NCI-H187 (cell line): ENCODE measurements around the gene MACROD2.

ENCODE experiments used
- DNase-seq, 2 experiments: peaks; one replicate each; lab custom pipeline; 2025; lab: John Stamatoyannopoulos, UW

Gene MACROD2

GRCh38 chr20:14336686-14337085 lies 341.4 kb downstream of the MACROD2 start:
- DNase-seq = no peak

- peak; percentile 15 to 28 for DNase-seq
Observed at GRCh38 chr20:14337400-14338171, 342.3 kb downstream of the MACROD2 start, which contains the start of gene FLRT3. Gene FLRT3, minus strand, starts transcription at chr20:14337612. Its CDS starts 10,106 bp downstream, at chr20:14327506.

- no peak for DNase-seq
Observed at GRCh38 chr20:14341801-14342200, 346.5 kb downstream of the MACROD2 start.

- no peak for DNase-seq
Observed at GRCh38 chr20:14342918-14343317, 347.6 kb downstream of the MACROD2 start.

- no peak for DNase-seq
Observed at GRCh38 chr20:14343491-14344065, 348.3 kb downstream of the MACROD2 start.

- DNase-seq = no peak
Observed at GRCh38 chr20:14344746-14345145, 349.4 kb downstream of the MACROD2 start.

GRCh38 chr20:14355791-14356190 lies 360.5 kb downstream of the MACROD2 start:
- DNase-seq = no peak

- DNase-seq = no peak
Observed at GRCh38 chr20:14360416-14360815, 365.1 kb downstream of the MACROD2 start.

- DNase-seq = no peak
Observed at GRCh38 chr20:14361509-14362345, 366.4 kb downstream of the MACROD2 start.

GRCh38 chr20:14374196-14374595 lies 378.9 kb downstream of the MACROD2 start:
- DNase-seq = no peak

GRCh38 chr20:14375416-14375985 lies 380.2 kb downstream of the MACROD2 start:
- DNase-seq = no peak

- DNase-seq = no peak
Observed at GRCh38 chr20:14378326-14378725, 383.0 kb downstream of the MACROD2 start.

GRCh38 chr20:14383335-14383734 lies 388.0 kb downstream of the MACROD2 start:
- no peak for DNase-seq

GRCh38 chr20:14384416-14385175 lies 389.3 kb downstream of the MACROD2 start:
- DNase-seq = no peak

GRCh38 chr20:14385176-14385740 lies 389.9 kb downstream of the MACROD2 start:
- no peak for DNase-seq

GRCh38 chr20:14386726-14387125 lies 391.4 kb downstream of the MACROD2 start:
- DNase-seq = no peak

GRCh38 chr20:14401479-14402138 lies 406.3 kb downstream of the MACROD2 start:
- no peak for DNase-seq

- no peak for DNase-seq
Observed at GRCh38 chr20:14404515-14404914, 409.2 kb downstream of the MACROD2 start.

GRCh38 chr20:14406495-14406894 lies 411.2 kb downstream of the MACROD2 start:
- DNase-seq = no peak

GRCh38 chr20:14407336-14407735 lies 412.0 kb downstream of the MACROD2 start:
- no peak for DNase-seq
